Fibroblast of skin of back (primary cell): ENCODE measurements around the gene GGCX.
"Not testable (repeated sequence)": the region's sequence is repeated elsewhere in the genome, so short reads cannot be mapped to it uniquely, and the experiment has no call there.

ENCODE experiments used
- DNase-seq: peaks from one replicate; pipeline ENCODE4 v3.0.0-alpha.2; 2013

The GGCX gene

GRCh38 chr2:85594715-85595300 is 33.5 kb upstream of the GGCX start:
- DNase-seq = no peak

- DNase-seq = no peak
Observed at GRCh38 chr2:85593023-85593422, 31.7 kb upstream of the GGCX start.

GRCh38 chr2:85592299-85592698 is 31.0 kb upstream of the GGCX start:
- DNase-seq = not testable (repeated sequence)

GRCh38 chr2:85591563-85591962 is 30.3 kb upstream of the GGCX start:
- no peak for DNase-seq

GRCh38 chr2:85590950-85591349 is 29.7 kb upstream of the GGCX start:
- DNase-seq = no peak

GRCh38 chr2:85589982-85590791 is 28.9 kb upstream of the GGCX start:
- DNase-seq = peak; percentile 80

- no peak for DNase-seq
Observed at GRCh38 chr2:85589181-85589580, 27.9 kb upstream of the GGCX start.

- DNase-seq = no peak
Observed at GRCh38 chr2:85588645-85589044, 27.4 kb upstream of the GGCX start.

GRCh38 chr2:85588236-85588635 is 26.9 kb upstream of the GGCX start:
- no peak for DNase-seq

- DNase-seq = peak; percentile 92
Observed at GRCh38 chr2:85585781-85586105, 24.4 kb upstream of the GGCX start.

- peak; percentile 82 for DNase-seq
Observed at GRCh38 chr2:85584857-85585780, 23.8 kb upstream of the GGCX start.

GRCh38 chr2:85584354-85584856 is 23.1 kb upstream of the GGCX start, which contains the start of gene VAMP5:
TSS of gene VAMP5 (plus strand) at chr2:85584431. CDS start at chr2:85584491, 60 bp downstream.
- DNase-seq = peak; percentile 40

GRCh38 chr2:85583667-85584353 is 22.5 kb upstream of the GGCX start:
- no peak for DNase-seq

GRCh38 chr2:85582492-85582891 is 21.2 kb upstream of the GGCX start:
- no peak for DNase-seq

GRCh38 chr2:85580206-85580605 is 18.9 kb upstream of the GGCX start:
- DNase-seq = no peak

- DNase-seq = no peak
Observed at GRCh38 chr2:85579266-85579935, 18.1 kb upstream of the GGCX start.

GRCh38 chr2:85578243-85579180 is 17.2 kb upstream of the GGCX start:
- no peak for DNase-seq

- no peak for DNase-seq
Observed at GRCh38 chr2:85577386-85578242, 16.3 kb upstream of the GGCX start, which contains the start of gene VAMP8. TSS of gene VAMP8 (plus strand) at chr2:85577586. CDS start at chr2:85577647, 61 bp downstream.

GRCh38 chr2:85577063-85577385 is 15.7 kb upstream of the GGCX start:
- DNase-seq = no peak

GRCh38 chr2:85575739-85576138 is 14.4 kb upstream of the GGCX start:
- DNase-seq = no peak
